ENCODE data around the gene BHLHE40. TPM values are rescaled to one million over a fixed set of nuclear protein-coding genes. Genes with fewer than 3 reads are reported as not detected.

BHLHE40 gene
- total RNA-seq, 2 donors from 2014 or later: 25.2 to 66.0 TPM

GRCh38 chr3:4999531-5000184, 20.4 kb downstream of the BHLHE40 start:
- no peaks in the 10 kb centered on the region for H3K27me3 ChIP-seq
- DNase-seq: no peak
- H3K4me3 ChIP-seq: no peak overlapping the region
- TF ChIP-seq CTCF (IDR thresholded peaks at IDR 0.05): no peak
- no peak overlapping the region for H3K9ac ChIP-seq (ENCODE audit: low read depth in 2 of 2, low read length in 2 of 2)
- H3K36me3 ChIP-seq: no peaks in the 10 kb centered on the region
- H3K4me1 ChIP-seq: no peaks in the 10 kb centered on the region
- H3K27ac ChIP-seq: no peak overlapping the region
- no peaks in the 10 kb centered on the region for H3K9me3 ChIP-seq
- intact Hi-C loops (cut with DNase I): no loop called here

GRCh38 chr3:5001135-5001534, 21.9 kb downstream of the BHLHE40 start:
- Histone ChIP-seq H3K36me3 (no peaks in the 10 kb centered on the region), H3K9ac (ENCODE audit: low read depth in 2 of 2, low read length in 2 of 2) (no peak overlapping the region), H3K4me1 (no peaks in the 10 kb centered on the region), H3K27me3 (no peaks in the 10 kb centered on the region), H3K4me3 (no peak overlapping the region), H3K27ac (no peak overlapping the region), H3K9me3 (no peaks in the 10 kb centered on the region)
- intact Hi-C loops (cut with DNase I): no loop called here
- TF ChIP-seq CTCF (IDR thresholded peaks at IDR 0.05): no peak
- no peak for DNase-seq

- TF ChIP-seq CTCF (IDR thresholded peaks at IDR 0.05): no peak
- DNase-seq: no peak
- Histone ChIP-seq H3K27me3 (no peaks in the 10 kb centered on the region), H3K4me1 (no peaks in the 10 kb centered on the region), H3K9me3 (no peaks in the 10 kb centered on the region), H3K4me3 (no peak overlapping the region), H3K27ac (no peak overlapping the region), H3K9ac (ENCODE audit: low read depth in 2 of 2, low read length in 2 of 2) (no peak overlapping the region), H3K36me3 (no peaks in the 10 kb centered on the region)
- intact Hi-C loops (cut with DNase I): no loop called here
Observed at GRCh38 chr3:5001805-5002173, 22.6 kb downstream of the BHLHE40 start.

GRCh38 chr3:5002174-5002870, 23.1 kb downstream of the BHLHE40 start:
- Histone ChIP-seq H3K27me3 (no peaks in the 10 kb centered on the region), H3K36me3 (no peaks in the 10 kb centered on the region), H3K9ac (ENCODE audit: low read depth in 2 of 2, low read length in 2 of 2) (no peak overlapping the region), H3K27ac (no peak overlapping the region), H3K4me3 (no peak overlapping the region), H3K4me1 (no peaks in the 10 kb centered on the region), H3K9me3 (no peaks in the 10 kb centered on the region)
- no peak for DNase-seq
- intact Hi-C loops (cut with DNase I): no loop called here
- no peak for TF ChIP-seq CTCF (IDR thresholded peaks at IDR 0.05)

GRCh38 chr3:5002871-5003247, 23.6 kb downstream of the BHLHE40 start:
- intact Hi-C loops (cut with DNase I): no loop called here
- no peaks in the 10 kb centered on the region for H3K9me3 ChIP-seq
- DNase-seq: no peak
- H3K9ac ChIP-seq (ENCODE audit: low read depth in 2 of 2, low read length in 2 of 2): no peak overlapping the region
- no peak overlapping the region for H3K27ac ChIP-seq
- no peaks in the 10 kb centered on the region for H3K27me3 ChIP-seq
- TF ChIP-seq CTCF (IDR thresholded peaks at IDR 0.05): no peak
- H3K4me3 ChIP-seq: no peak overlapping the region
- H3K36me3 ChIP-seq: no peaks in the 10 kb centered on the region
- no peaks in the 10 kb centered on the region for H3K4me1 ChIP-seq
